HL-60 (cell line): Measurements from ENCODE around the gene TMEM144.
"Not testable (repeated sequence)": the region's sequence is repeated elsewhere in the genome, so short reads cannot be mapped to it uniquely, and the experiment has no call there.

ENCODE experiments used
- DNase-seq, 2 experiments: peaks; one replicate each; pipeline ENCODE4 v3.0.0-alpha.2; 2010 to 2020; ENCODE audit warnings: low read depth in 1 of 2, low spot score in 1 of 2
- H3K27ac ChIP-seq: fragments of 250-450 bp; sonication (Bioruptor Pico); replicated peaks from 2 replicates; pipeline ENCODE4 v1.5.1; 2020; ENCODE audit warnings: mild to moderate bottlenecking, moderate library complexity
- H3K27me3 ChIP-seq: fragments of 250-450 bp; sonication (Bioruptor Pico); 2 replicates; pipeline ENCODE4 v1.5.1; 2021; ENCODE audit warnings: mild to moderate bottlenecking, moderate library complexity; ENCODE audit not compliant: insufficient read depth, poor library complexity, severe bottlenecking
- H3K4me3 ChIP-seq: replicated peaks from 2 replicates; pipeline ENCODE4 v1.5.1; 2011; ENCODE audit warnings: mild to moderate bottlenecking, control low read depth, low read length; ENCODE audit not compliant: insufficient read depth
- CTCF ChIP-seq: IDR thresholded peaks from one replicate; pipeline ENCODE4 v1.5.1; 2011; ENCODE audit warnings: low read length, control low read depth, inconsistent platforms; ENCODE audit not compliant: insufficient read depth
- GABPA ChIP-seq: IDR thresholded peaks from 2 replicates; pipeline ENCODE4 v1.6.1; 2012; ENCODE audit warnings: low read depth
- POLR2AphosphoS5 ChIP-seq: IDR thresholded peaks from 2 replicates; pipeline ENCODE4 v1.6.1; 2012; ENCODE audit warnings: low read depth
- SPI1 ChIP-seq: IDR thresholded peaks from 2 replicates; pipeline ENCODE4 v1.6.1; 2012; ENCODE audit warnings: low read depth, mild to moderate bottlenecking, borderline replicate concordance
- TF ChIP-seq, protein P1 (sequence below): IDR thresholded peaks from 2 replicates; pipeline ENCODE4 v1.6.1; 2012; ENCODE audit warnings: low read depth; ENCODE audit not compliant: insufficient replicate concordance

The TMEM144 gene

GRCh38 chr4:158217763-158218162, 7.5 kb downstream of the TMEM144 start:
- Histone ChIP-seq H3K4me3 (no peak overlapping the region), H3K27me3 (no peaks in the 10 kb centered on the region), H3K27ac (no peak overlapping the region)
- TF ChIP-seq POLR2AphosphoS5 (no peak), SPI1 (no peak)
- TF ChIP-seq, protein P1, sequence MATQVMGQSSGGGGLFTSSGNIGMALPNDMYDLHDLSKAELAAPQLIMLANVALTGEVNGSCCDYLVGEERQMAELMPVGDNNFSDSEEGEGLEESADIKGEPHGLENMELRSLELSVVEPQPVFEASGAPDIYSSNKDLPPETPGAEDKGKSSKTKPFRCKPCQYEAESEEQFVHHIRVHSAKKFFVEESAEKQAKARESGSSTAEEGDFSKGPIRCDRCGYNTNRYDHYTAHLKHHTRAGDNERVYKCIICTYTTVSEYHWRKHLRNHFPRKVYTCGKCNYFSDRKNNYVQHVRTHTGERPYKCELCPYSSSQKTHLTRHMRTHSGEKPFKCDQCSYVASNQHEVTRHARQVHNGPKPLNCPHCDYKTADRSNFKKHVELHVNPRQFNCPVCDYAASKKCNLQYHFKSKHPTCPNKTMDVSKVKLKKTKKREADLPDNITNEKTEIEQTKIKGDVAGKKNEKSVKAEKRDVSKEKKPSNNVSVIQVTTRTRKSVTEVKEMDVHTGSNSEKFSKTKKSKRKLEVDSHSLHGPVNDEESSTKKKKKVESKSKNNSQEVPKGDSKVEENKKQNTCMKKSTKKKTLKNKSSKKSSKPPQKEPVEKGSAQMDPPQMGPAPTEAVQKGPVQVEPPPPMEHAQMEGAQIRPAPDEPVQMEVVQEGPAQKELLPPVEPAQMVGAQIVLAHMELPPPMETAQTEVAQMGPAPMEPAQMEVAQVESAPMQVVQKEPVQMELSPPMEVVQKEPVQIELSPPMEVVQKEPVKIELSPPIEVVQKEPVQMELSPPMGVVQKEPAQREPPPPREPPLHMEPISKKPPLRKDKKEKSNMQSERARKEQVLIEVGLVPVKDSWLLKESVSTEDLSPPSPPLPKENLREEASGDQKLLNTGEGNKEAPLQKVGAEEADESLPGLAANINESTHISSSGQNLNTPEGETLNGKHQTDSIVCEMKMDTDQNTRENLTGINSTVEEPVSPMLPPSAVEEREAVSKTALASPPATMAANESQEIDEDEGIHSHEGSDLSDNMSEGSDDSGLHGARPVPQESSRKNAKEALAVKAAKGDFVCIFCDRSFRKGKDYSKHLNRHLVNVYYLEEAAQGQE, result no peak
- DNase-seq, result no peak

DNA sequence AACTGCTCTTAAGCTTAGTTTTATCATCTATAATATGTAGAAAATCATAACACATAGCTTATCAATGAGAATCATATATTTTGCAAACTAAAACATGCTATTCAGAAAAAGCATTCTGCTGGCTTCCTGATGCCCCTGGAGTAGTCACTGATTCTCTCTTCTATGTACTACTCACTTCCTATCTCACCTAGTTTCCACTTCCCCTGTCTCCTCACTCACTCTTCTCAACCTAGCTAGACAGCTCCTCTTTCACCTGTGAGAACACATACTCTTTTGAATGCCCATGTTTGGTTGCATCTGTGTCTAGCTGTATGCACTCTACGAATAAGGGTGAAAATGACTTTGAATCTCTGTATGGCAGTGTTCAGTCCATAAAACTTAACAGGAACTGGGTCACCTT, 9.3 kb downstream of the TMEM144 start:
- DNase-seq, result no peak

GRCh38 chr4:158224318-158224717, 14.0 kb downstream of the TMEM144 start:
- not testable (repeated sequence) for H3K4me3 ChIP-seq, DNase-seq, H3K27ac ChIP-seq, H3K27me3 ChIP-seq

More for the DNA sequence above, 9.3 kb downstream of the TMEM144 start:
- H3K27ac ChIP-seq, result no peak overlapping the region
- no peaks in the 10 kb centered on the region for H3K27me3 ChIP-seq
- H3K4me3 ChIP-seq, result no peak overlapping the region
- TF ChIP-seq GABPA, result no peak
- TF ChIP-seq, protein P1, result no peak
- TF ChIP-seq SPI1, result no peak
- TF ChIP-seq CTCF, result no peak
- no peak for TF ChIP-seq POLR2AphosphoS5

DNA sequence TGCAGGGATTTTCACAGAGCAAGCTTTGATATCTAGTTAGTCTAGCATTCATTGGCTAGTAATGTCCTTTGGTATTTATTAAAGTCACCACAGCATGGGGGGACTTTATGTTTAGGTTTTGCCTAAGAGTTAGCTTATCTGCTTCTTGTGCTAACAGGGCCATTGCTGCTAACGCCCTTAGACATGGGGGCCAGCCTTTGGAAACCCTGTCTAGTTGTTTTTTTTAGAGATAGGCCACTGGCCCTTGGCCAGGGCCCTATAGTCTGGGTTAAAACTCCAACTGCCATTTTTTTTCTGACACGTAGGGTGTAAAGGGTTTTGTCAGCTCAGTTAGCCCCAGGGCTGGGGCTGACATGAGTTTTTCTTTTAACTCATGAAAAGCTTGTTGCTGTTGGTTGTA, 14.7 kb downstream of the TMEM144 start:
- DNase-seq, H3K27me3 ChIP-seq, H3K4me3 ChIP-seq, H3K27ac ChIP-seq: not testable (repeated sequence)

DNA sequence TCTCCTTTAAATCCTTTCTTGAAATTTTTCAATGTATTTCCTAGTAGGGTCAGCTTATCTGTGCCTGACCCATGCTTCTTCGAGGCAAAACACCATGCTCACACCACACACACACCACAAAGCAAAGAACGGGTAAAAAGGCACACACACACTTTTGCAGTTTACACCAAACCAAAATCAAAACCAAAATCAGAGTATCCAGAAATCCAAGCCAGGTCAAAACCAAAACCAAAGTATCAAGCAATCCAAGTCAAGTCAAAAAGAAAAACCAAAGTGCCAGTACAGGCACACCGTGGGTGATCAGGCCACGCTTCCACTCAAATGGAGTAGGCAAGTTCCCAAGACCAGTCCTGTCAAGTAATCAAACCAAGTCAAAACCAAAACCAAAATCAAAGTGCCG, 17.6 kb downstream of the TMEM144 start:
- not testable (repeated sequence) for DNase-seq, H3K4me3 ChIP-seq, H3K27me3 ChIP-seq, H3K27ac ChIP-seq

GRCh38 chr4:158228399-158228798, 18.1 kb downstream of the TMEM144 start:
- not testable (repeated sequence) for H3K27ac ChIP-seq, H3K4me3 ChIP-seq, H3K27me3 ChIP-seq, DNase-seq

GRCh38 chr4:158229768-158230167, 19.5 kb downstream of the TMEM144 start:
- TF ChIP-seq CTCF, result no peak
- no peak for TF ChIP-seq POLR2AphosphoS5
- no peak for TF ChIP-seq SPI1
- TF ChIP-seq, protein P1, result no peak
- TF ChIP-seq GABPA, result no peak
- Histone ChIP-seq H3K27me3 (no peaks in the 10 kb centered on the region), H3K4me3 (no peak overlapping the region), H3K27ac (no peak overlapping the region)
- no peak for DNase-seq
